ENCODE results near the gene SNN.

Gene SNN

DNA sequence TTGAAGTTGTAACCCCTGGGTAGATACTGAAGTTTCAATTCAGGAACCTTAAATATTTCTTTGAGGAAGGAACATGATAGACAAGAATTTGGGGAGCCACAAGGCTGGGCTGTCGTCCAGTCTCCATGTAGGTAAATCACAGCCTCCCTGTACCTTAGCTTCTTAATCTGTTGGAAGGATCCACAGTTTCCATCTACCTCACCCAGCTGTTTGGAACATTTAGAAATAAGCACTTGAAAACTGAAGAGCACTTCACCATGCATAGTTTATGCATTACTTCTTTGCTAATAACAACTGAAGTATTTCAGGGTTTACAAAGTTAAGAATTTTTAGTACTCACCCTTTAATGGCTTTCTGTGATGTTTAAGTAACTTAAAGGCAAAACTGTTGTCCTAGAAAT, 57.2 kb downstream of the SNN start:
- Histone ChIP-seq H3K4me3 (replicated peaks; ENCODE audit: insufficient read depth, low read length) (no peak overlapping the region), H3K27me3 (ENCODE audit: insufficient read depth, poor library complexity, severe bottlenecking) (no peaks in the 10 kb centered on the region), H3K27ac (replicated peaks) (no peak overlapping the region)
- DNase-seq (ENCODE audit: low read depth in 1 of 2, low spot score in 1 of 2), result no peak
- TF ChIP-seq, protein P1, sequence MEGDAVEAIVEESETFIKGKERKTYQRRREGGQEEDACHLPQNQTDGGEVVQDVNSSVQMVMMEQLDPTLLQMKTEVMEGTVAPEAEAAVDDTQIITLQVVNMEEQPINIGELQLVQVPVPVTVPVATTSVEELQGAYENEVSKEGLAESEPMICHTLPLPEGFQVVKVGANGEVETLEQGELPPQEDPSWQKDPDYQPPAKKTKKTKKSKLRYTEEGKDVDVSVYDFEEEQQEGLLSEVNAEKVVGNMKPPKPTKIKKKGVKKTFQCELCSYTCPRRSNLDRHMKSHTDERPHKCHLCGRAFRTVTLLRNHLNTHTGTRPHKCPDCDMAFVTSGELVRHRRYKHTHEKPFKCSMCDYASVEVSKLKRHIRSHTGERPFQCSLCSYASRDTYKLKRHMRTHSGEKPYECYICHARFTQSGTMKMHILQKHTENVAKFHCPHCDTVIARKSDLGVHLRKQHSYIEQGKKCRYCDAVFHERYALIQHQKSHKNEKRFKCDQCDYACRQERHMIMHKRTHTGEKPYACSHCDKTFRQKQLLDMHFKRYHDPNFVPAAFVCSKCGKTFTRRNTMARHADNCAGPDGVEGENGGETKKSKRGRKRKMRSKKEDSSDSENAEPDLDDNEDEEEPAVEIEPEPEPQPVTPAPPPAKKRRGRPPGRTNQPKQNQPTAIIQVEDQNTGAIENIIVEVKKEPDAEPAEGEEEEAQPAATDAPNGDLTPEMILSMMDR (IDR thresholded peaks at IDR 0.05; ENCODE audit: insufficient read depth, low read length), result no peak
- TF ChIP-seq SPI1 (IDR thresholded peaks at IDR 0.05; ENCODE audit: borderline replicate concordance, low read depth) (no peak), POLR2AphosphoS5 (IDR thresholded peaks at IDR 0.05; ENCODE audit: low read depth) (no peak)

DNA sequence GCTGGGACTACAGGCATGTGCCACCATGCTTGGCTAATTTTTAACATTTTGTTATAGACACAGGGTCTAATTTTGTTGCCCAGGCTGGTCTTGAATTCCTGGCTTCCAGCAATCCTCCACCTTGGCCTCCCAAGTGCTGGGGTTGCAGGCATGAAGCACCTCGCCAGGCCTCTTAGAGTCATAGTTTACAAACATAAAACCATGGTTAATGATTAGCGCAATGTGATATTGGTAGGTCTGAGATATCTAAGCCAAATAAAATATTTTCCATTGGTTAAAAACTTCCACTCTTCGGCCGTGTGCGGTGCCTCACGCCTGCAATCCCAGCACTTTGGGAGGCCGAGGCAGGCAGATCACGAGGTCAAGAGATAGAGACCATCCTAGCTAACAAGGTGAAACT, 57.8 kb downstream of the SNN start:
- H3K4me3 ChIP-seq (replicated peaks; ENCODE audit: insufficient read depth, low read length), result no peak overlapping the region
- no peak overlapping the region for H3K27ac ChIP-seq (replicated peaks)
- TF ChIP-seq GABPA (IDR thresholded peaks at IDR 0.05; ENCODE audit: low read depth), result no peak
- TF ChIP-seq, protein P2, sequence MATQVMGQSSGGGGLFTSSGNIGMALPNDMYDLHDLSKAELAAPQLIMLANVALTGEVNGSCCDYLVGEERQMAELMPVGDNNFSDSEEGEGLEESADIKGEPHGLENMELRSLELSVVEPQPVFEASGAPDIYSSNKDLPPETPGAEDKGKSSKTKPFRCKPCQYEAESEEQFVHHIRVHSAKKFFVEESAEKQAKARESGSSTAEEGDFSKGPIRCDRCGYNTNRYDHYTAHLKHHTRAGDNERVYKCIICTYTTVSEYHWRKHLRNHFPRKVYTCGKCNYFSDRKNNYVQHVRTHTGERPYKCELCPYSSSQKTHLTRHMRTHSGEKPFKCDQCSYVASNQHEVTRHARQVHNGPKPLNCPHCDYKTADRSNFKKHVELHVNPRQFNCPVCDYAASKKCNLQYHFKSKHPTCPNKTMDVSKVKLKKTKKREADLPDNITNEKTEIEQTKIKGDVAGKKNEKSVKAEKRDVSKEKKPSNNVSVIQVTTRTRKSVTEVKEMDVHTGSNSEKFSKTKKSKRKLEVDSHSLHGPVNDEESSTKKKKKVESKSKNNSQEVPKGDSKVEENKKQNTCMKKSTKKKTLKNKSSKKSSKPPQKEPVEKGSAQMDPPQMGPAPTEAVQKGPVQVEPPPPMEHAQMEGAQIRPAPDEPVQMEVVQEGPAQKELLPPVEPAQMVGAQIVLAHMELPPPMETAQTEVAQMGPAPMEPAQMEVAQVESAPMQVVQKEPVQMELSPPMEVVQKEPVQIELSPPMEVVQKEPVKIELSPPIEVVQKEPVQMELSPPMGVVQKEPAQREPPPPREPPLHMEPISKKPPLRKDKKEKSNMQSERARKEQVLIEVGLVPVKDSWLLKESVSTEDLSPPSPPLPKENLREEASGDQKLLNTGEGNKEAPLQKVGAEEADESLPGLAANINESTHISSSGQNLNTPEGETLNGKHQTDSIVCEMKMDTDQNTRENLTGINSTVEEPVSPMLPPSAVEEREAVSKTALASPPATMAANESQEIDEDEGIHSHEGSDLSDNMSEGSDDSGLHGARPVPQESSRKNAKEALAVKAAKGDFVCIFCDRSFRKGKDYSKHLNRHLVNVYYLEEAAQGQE (IDR thresholded peaks at IDR 0.05; ENCODE audit: insufficient replicate concordance, low read depth), result no peak
- TF ChIP-seq, protein P1 (IDR thresholded peaks at IDR 0.05; ENCODE audit: insufficient read depth, low read length), result no peak
- H3K27me3 ChIP-seq (ENCODE audit: insufficient read depth, poor library complexity, severe bottlenecking), result no peaks in the 10 kb centered on the region
- DNase-seq (ENCODE audit: low read depth in 1 of 2, low spot score in 1 of 2), result no peak

DNA sequence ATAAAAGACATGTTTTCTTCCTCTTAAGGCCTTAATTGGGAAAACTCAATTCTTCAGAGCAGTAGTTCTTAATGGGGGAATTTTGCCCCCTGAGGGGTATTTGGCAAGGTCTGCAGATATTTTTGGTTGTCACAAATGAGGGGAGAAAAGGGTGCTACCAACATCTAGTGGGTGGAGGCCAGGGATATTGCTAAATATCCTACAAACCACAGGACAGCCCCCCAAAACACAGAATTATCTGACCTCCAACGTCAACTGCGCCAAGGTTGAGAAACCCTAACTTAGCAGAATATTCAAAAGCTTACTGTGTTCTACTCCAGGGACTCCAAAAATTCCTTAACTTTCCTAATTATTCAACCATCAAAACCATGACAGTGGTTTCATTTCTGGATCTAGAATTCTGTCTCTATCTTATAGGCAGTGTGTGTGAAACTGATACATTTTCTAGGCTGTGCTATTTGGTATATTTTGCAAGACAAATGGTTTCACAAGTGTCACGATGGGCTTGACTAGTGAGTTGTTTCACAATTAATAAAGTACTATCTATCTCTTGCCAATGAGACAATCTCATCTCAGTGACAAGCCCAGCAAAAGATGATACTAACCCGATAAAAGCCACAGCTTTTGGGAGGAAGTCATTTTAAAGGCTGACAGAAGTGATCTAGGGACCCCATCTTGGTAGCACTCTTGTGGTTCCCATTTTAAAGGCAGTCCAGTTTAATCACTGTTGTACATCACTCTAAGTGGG, 59.7 kb downstream of the SNN start:
- Histone ChIP-seq H3K27ac (replicated peaks) (no peak overlapping the region; the same call in 1 of the 2 replicates), H3K4me3 (replicated peaks; ENCODE audit: insufficient read depth, low read length) (no peak overlapping the region), H3K27me3 (ENCODE audit: insufficient read depth, poor library complexity, severe bottlenecking) (no peaks in the 10 kb centered on the region)
- peak in 1 of 2 experiments; percentile 64 for DNase-seq (ENCODE audit: low read depth in 1 of 2, low spot score in 1 of 2)
- TF ChIP-seq, protein P2 (IDR thresholded peaks at IDR 0.05; ENCODE audit: insufficient replicate concordance, low read depth), result no peak
- TF ChIP-seq, protein P1 (IDR thresholded peaks at IDR 0.05; ENCODE audit: insufficient read depth, low read length), result no peak
- TF ChIP-seq SPI1 (IDR thresholded peaks at IDR 0.05; ENCODE audit: borderline replicate concordance, low read depth) (peak; percentile 51; the same call in 1 of the 2 replicates), POLR2AphosphoS5 (IDR thresholded peaks at IDR 0.05; ENCODE audit: low read depth) (no peak), GABPA (IDR thresholded peaks at IDR 0.05; ENCODE audit: low read depth) (no peak)
